H1 (cell line): ENCODE results near the gene PRKN. TPM values are rescaled to one million over a fixed set of nuclear protein-coding genes. Genes with fewer than 3 reads are reported as not detected.

Source experiments
- CTCF ChIA-PET: fragments of 300-600 bp; sonication (Branson Sonifier 250); formaldehyde crosslinking; loops from one replicate; lab custom pipeline; 2021; ENCODE audit not compliant: partially characterized antibody; lab: Charles Lee
- POLR2A ChIA-PET: fragments of 300-600 bp; sonication (Branson Sonifier 250); formaldehyde crosslinking; loops from one replicate; lab custom pipeline; 2021; ENCODE audit warnings: inconsistent platforms; ENCODE audit not compliant: partially characterized antibody; lab: Charles Lee
- DNase-seq, 2 experiments: peaks; one replicate each; pipeline versions ENCODE4 v3.0.0 to v3.0.0-alpha.2; 2010 to 2022; ENCODE audit warnings: low spot score in 2 of 2, low read depth in 1 of 2, mixed read lengths in 1 of 2
- FAIRE-seq: peaks from 2 replicates; lab custom pipeline; 2011; peaks lifted over from hg19 to GRCh38; lab: Jason Lieb, UNC
- H2AFZ ChIP-seq: 2 replicates; pipeline ENCODE4 v1.8.1; 2012; ENCODE audit warnings: low read length, inconsistent platforms
- H2AK5ac ChIP-seq: 2 replicates; pipeline ENCODE4 v1.6.1; 2013; ENCODE audit warnings: low read depth, low read length
- H2BK120ac ChIP-seq: replicated peaks from 2 replicates; pipeline ENCODE3; 2013; ENCODE audit warnings: low read depth, low read length, inconsistent platforms
- H2BK12ac ChIP-seq: 2 replicates; pipeline ENCODE4 v1.6.1; 2013; ENCODE audit warnings: low read depth, low read length
- H2BK15ac ChIP-seq: 2 replicates; pipeline ENCODE4 v1.6.1; 2013; ENCODE audit warnings: low read length
- H2BK20ac ChIP-seq: 2 replicates; pipeline ENCODE4 v1.6.1; 2013; ENCODE audit warnings: low read length
- H2BK5ac ChIP-seq: 2 replicates; pipeline ENCODE4 v1.6.1; 2013; ENCODE audit warnings: low read depth, low read length
- H3K14ac ChIP-seq: 2 replicates; pipeline ENCODE4 v1.6.1; 2013; ENCODE audit warnings: inconsistent platforms; ENCODE audit not compliant: insufficient read length
- H3K18ac ChIP-seq: 2 replicates; pipeline ENCODE4 v1.6.1; 2013; ENCODE audit warnings: low read length; ENCODE audit errors: extremely low read depth
- H3K23ac ChIP-seq: 2 replicates; pipeline ENCODE4 v1.6.1; 2013; ENCODE audit warnings: inconsistent platforms; ENCODE audit not compliant: insufficient read length
- H3K23me2 ChIP-seq: 2 replicates; pipeline ENCODE4 v1.6.1; 2013; ENCODE audit warnings: low read depth, low read length
- H3K27ac ChIP-seq: 2 replicates; pipeline ENCODE4 v1.6.1; 2011; ENCODE audit warnings: low read depth, low read length, inconsistent platforms
- H3K27me3 ChIP-seq, 4 experiments: replicated peaks in 1 of 4; 1 replicate in 1 of 4; 2 replicates in 3 of 4; pipeline versions ENCODE4 v1.6.1 to v1.8.1; 2011 to 2013; ENCODE audit warnings: low read length in 3 of 4, mild to moderate bottlenecking in 3 of 4, inconsistent platforms in 2 of 4, mixed read lengths in 2 of 4, moderate library complexity in 1 of 4; ENCODE audit not compliant: control insufficient read depth in 3 of 4, insufficient read depth in 3 of 4; ENCODE audit errors: extremely low read depth in 1 of 4
- H3K36me3 ChIP-seq, 4 experiments: 2 replicates each; pipeline versions ENCODE4 v1.6.1 to v1.8.1; 2011 to 2013; ENCODE audit warnings: mild to moderate bottlenecking in 4 of 4, low read length in 3 of 4, moderate library complexity in 2 of 4, control low read depth in 1 of 4, inconsistent platforms in 1 of 4; ENCODE audit not compliant: insufficient read depth in 4 of 4, control insufficient read depth in 2 of 4
- H3K4ac ChIP-seq: replicated peaks from 2 replicates; pipeline ENCODE3; 2013; ENCODE audit warnings: low read length, low read depth, mixed read lengths, inconsistent platforms; ENCODE audit not compliant: insufficient read length
- H3K4me1 ChIP-seq, 4 experiments: replicated peaks in 1 of 4; 1 replicate in 1 of 4; 2 replicates in 3 of 4; pipeline versions ENCODE4 v1.6.1 to v1.8.1; 2011 to 2013; ENCODE audit warnings: low read length in 3 of 4, inconsistent platforms in 2 of 4, mixed read lengths in 1 of 4; ENCODE audit not compliant: insufficient read depth in 4 of 4, control insufficient read depth in 3 of 4
- H3K4me2 ChIP-seq, 2 experiments: 2 replicates each; pipeline versions ENCODE4 v1.6.1 to v1.8.1; 2011 to 2013; ENCODE audit warnings: low read depth in 2 of 2, low read length in 2 of 2, control low read depth in 1 of 2, inconsistent platforms in 1 of 2, mild to moderate bottlenecking in 1 of 2; ENCODE audit not compliant: insufficient read depth in 1 of 2
- H3K4me3 ChIP-seq, 4 experiments: fragments of 200-600, 300-600 bp in 1 of 4; sonication (generic), shearing (Covaris generic), sonication (Bioruptor Twin) in 1 of 4; 2 replicates each; pipeline versions ENCODE4 v1.5.1 to v1.8.1; 2011 to 2016; ENCODE audit warnings: low read length in 4 of 4, low read depth in 3 of 4, control low read depth in 2 of 4, inconsistent platforms in 2 of 4, mild to moderate bottlenecking in 2 of 4, mixed read lengths in 1 of 4, moderate library complexity in 1 of 4; ENCODE audit not compliant: insufficient read depth in 2 of 4; ENCODE audit errors: extremely low read depth in 1 of 4
- H3K56ac ChIP-seq: replicated peaks from 2 replicates; pipeline ENCODE3; 2013; ENCODE audit warnings: low read depth, mild to moderate bottlenecking, mixed read lengths, low read length, inconsistent platforms; ENCODE audit not compliant: insufficient read length
- H3K79me1 ChIP-seq: 2 replicates; pipeline ENCODE4 v1.6.1; 2013; ENCODE audit warnings: low read depth, low read length, control low read depth
- H3K79me2 ChIP-seq, 2 experiments: 2 replicates each; pipeline versions ENCODE4 v1.6.1 to v1.8.1; 2012 to 2013; ENCODE audit warnings: low read length in 2 of 2, mild to moderate bottlenecking in 2 of 2, inconsistent platforms in 1 of 2; ENCODE audit not compliant: insufficient read depth in 2 of 2, control insufficient read depth in 1 of 2
- H3K9ac ChIP-seq, 4 experiments: replicated peaks in 1 of 4; 1 replicate in 1 of 4; 2 replicates in 3 of 4; pipeline versions ENCODE4 v1.6.1 to v1.8.1; 2011 to 2013; ENCODE audit warnings: low read depth in 3 of 4, low read length in 3 of 4, control low read depth in 2 of 4, mild to moderate bottlenecking in 2 of 4, moderate library complexity in 2 of 4, inconsistent platforms in 1 of 4; ENCODE audit errors: extremely low read depth in 1 of 4
- H3K9me3 ChIP-seq, 2 experiments: 2 replicates each; pipeline versions ENCODE4 v1.6.1 to v1.8.1; 2012 to 2013; ENCODE audit warnings: mild to moderate bottlenecking in 2 of 2, moderate library complexity in 2 of 2, control low read depth in 1 of 2, inconsistent platforms in 1 of 2, low read depth in 1 of 2, low read length in 1 of 2, mixed read lengths in 1 of 2; ENCODE audit not compliant: insufficient read depth in 2 of 2
- H4K20me1 ChIP-seq, 2 experiments: replicated peaks in 1 of 2; 2 replicates each; pipeline versions ENCODE3 to v1.8.1; 2011 to 2013; ENCODE audit warnings: inconsistent platforms in 2 of 2, low read length in 2 of 2, mild to moderate bottlenecking in 1 of 2; ENCODE audit not compliant: insufficient read depth in 2 of 2, control insufficient read depth in 1 of 2
- H4K5ac ChIP-seq: 2 replicates; pipeline ENCODE4 v1.6.1; 2013; ENCODE audit warnings: low read length, low read depth, mixed read lengths, inconsistent platforms; ENCODE audit not compliant: insufficient read length
- H4K8ac ChIP-seq: 2 replicates; pipeline ENCODE4 v1.8.0; 2013; ENCODE audit warnings: mild to moderate bottlenecking, moderate library complexity, low read length, inconsistent platforms; ENCODE audit not compliant: insufficient read depth; ENCODE audit errors: extremely low read depth
- H4K91ac ChIP-seq: replicated peaks from 2 replicates; pipeline ENCODE3; 2013; ENCODE audit warnings: low read length, mixed read lengths, inconsistent platforms; ENCODE audit not compliant: insufficient read length
- ATF2 ChIP-seq: IDR thresholded peaks from 2 replicates; pipeline ENCODE4 v1.6.1; 2012; ENCODE audit warnings: low read length, inconsistent platforms
- GTF2F1 ChIP-seq: IDR thresholded peaks from 2 replicates; pipeline ENCODE4 v1.6.1; 2012; ENCODE audit warnings: low read depth, low read length, improper control_type of control experiment, borderline replicate concordance
- JUND ChIP-seq: IDR thresholded peaks from 2 replicates; pipeline ENCODE4 v1.6.1; 2011; ENCODE audit warnings: mild to moderate bottlenecking, improper control_type of control experiment, low read length
- POLR2A ChIP-seq, 2 experiments: IDR thresholded peaks; 1 replicate in 1 of 2; 2 replicates in 1 of 2; pipeline ENCODE4 v1.6.1; 2011; ENCODE audit warnings: low read depth in 2 of 2, low read length in 2 of 2, mild to moderate bottlenecking in 2 of 2; ENCODE audit errors: control extremely low read depth in 1 of 2
- SP2 ChIP-seq: IDR thresholded peaks from 2 replicates; pipeline ENCODE4 v1.6.1; 2012; ENCODE audit warnings: mild to moderate bottlenecking, low read length, inconsistent platforms
- TAF1 ChIP-seq: IDR thresholded peaks from 2 replicates; pipeline ENCODE4 v1.6.1; 2011; ENCODE audit warnings: mild to moderate bottlenecking, low read depth, low read length
- TBP ChIP-seq: IDR thresholded peaks from 2 replicates; pipeline ENCODE4 v1.6.1; 2011; ENCODE audit warnings: low read depth, low read length, improper control_type of control experiment
- ZNF274 ChIP-seq: IDR thresholded peaks from 2 replicates; pipeline ENCODE4 v1.7.0; 2012; ENCODE audit warnings: low read length, borderline replicate concordance; ENCODE audit errors: extremely low read depth
- WGBS, 2 experiments: shearing (Covaris generic) in 1 of 2; methylation state at CpG; one replicate each; pipeline versions ENCODE4 v1.1.6 to v1.1.7; 2013 to 2015; ENCODE audit warnings: low lambda C conversion rate in 2 of 2, mixed read lengths in 2 of 2, inconsistent platforms in 1 of 2, low coverage in 1 of 2, missing lambda C conversion rate in 1 of 2; ENCODE audit not compliant: insufficient replicate concordance in 2 of 2, insufficient coverage in 1 of 2, insufficient read length in 1 of 2; ENCODE audit errors: extremely low coverage in 1 of 2, missing lambda C conversion rate in 1 of 2; 5-methylcytosine and 5-hydroxymethylcytosine counted together
- polyA plus RNA-seq, 7 experiments: library from polyadenylated mRNA; depleted of rRNA in 3 of 7; stranded (reverse) in 5 of 7; unstranded in 2 of 7; fragments of >200 nt in 5 of 7; fragments of 200-250 nt in 2 of 7; gene quantifications; 1 replicate in 5 of 7; 2 replicates in 1 of 7; 4 replicates in 1 of 7; pipeline versions ENCODE4 v1.2.1 to v1.2.3, GENCODE V29; 2011 to 2013; ENCODE audit warnings: missing spikeins in 2 of 7, mixed read lengths in 2 of 7
- total RNA-seq: library from RNA; stranded (reverse); fragmentation: NEBNext Ultra II Directional; extraction: Animal tissue kit (Norgen Biotek cat#: 25700); gene quantifications from 2 replicates; pipeline ENCODE4 v1.2.1, GENCODE V29; 2021
- TF ChIP-seq, protein P1 (sequence below): IDR thresholded peaks from 2 replicates; pipeline ENCODE4 v1.6.1; 2012; ENCODE audit warnings: inconsistent platforms

Gene PRKN
- total and polyA plus RNA-seq, 2 of the 8 experiments (the other 6 are each of a cell fraction or from before 2014, with no cell fraction given), result 0.13 to 0.29 TPM

GRCh38 chr6:161299726-161300125, 1427.8 kb downstream of the PRKN start:
- H4K91ac ChIP-seq, result no peak overlapping the region
- H3K36me3 ChIP-seq, result no peaks in the 10 kb centered on the region; a peak in 1 of 8 replicates
- no peak overlapping the region for H3K9ac ChIP-seq
- H3K23me2 ChIP-seq, result no peaks in the 10 kb centered on the region
- ChIA-PET CTCF (interaction anchor here (0.8 to 1.3 kb wide), 3 partner anchors 50 to 71 kb away, joined by 3 read pairs; no protein-coding TSS in a partner anchor), POLR2A (interaction anchor here (2.7 kb wide), 1 partner anchor 25 kb away, joined by 11 read pairs; the partner anchor contains the start of gene AGPAT4)
- no peak for TF ChIP-seq ZNF274
- no peak for TF ChIP-seq GTF2F1
- TF ChIP-seq, protein P1, sequence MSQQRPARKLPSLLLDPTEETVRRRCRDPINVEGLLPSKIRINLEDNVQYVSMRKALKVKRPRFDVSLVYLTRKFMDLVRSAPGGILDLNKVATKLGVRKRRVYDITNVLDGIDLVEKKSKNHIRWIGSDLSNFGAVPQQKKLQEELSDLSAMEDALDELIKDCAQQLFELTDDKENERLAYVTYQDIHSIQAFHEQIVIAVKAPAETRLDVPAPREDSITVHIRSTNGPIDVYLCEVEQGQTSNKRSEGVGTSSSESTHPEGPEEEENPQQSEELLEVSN, result no peak
- TF ChIP-seq TBP, result no peak
- TF ChIP-seq SP2, result no peak
- TF ChIP-seq TAF1, result no peak
- no peak for TF ChIP-seq JUND
- no peak for TF ChIP-seq POLR2A (IDR thresholded peaks at IDR 0.05; ENCODE audit: control extremely low read depth in 1 of 2, low read depth in 2 of 2, low read length in 2 of 2)
- no peak for TF ChIP-seq ATF2
- H2BK12ac ChIP-seq, result no peak overlapping the region
- no peak overlapping the region for H2BK20ac ChIP-seq
- H3K27ac ChIP-seq, result no peak overlapping the region
- FAIRE-seq, result no peak
- no peaks in the 10 kb centered on the region for H3K79me2 ChIP-seq
- no peak overlapping the region for H2AK5ac ChIP-seq
- H3K4me1 ChIP-seq, result peaks cover 0 to 2% (median 0%) of the 10 kb centered on the region in 4 experiments; a peak in 2 of 7 replicates
- no peak overlapping the region for H2BK15ac ChIP-seq
- H3K4me3 ChIP-seq, result no peak overlapping the region
- peaks cover 11 to 19% of the 10 kb centered on the region in 2 experiments for H3K9me3 ChIP-seq
- H3K56ac ChIP-seq, result no peak overlapping the region
- no peaks in the 10 kb centered on the region for H3K79me1 ChIP-seq
- H3K23ac ChIP-seq, result no peak overlapping the region
- H4K5ac ChIP-seq, result no peak overlapping the region
- H3K27me3 ChIP-seq, result no peaks in the 10 kb centered on the region
- no peak overlapping the region for H2BK120ac ChIP-seq
- no peak for DNase-seq
- no peak overlapping the region for H2AFZ ChIP-seq
- H4K20me1 ChIP-seq, result no peaks in the 10 kb centered on the region
- WGBS, 2 experiments, result 88% methylated on average over 4 of the region's 4 CpGs; no CpG with 5 or more reads in 1 of the 2 experiments
- no peak overlapping the region for H3K4ac ChIP-seq
- H4K8ac ChIP-seq, result no peak overlapping the region
- H3K18ac ChIP-seq, result no peak overlapping the region
- H3K4me2 ChIP-seq, result no peak overlapping the region
- no peak overlapping the region for H3K14ac ChIP-seq
- H2BK5ac ChIP-seq, result no peak overlapping the region
